ENCODE data around the gene SSMEM1. TPM values are rescaled to one million over a fixed set of nuclear protein-coding genes. Genes with fewer than 3 reads are reported as not detected.

Gene SSMEM1
- total and polyA plus RNA-seq, 9 of the 15 experiments (the other 6 are each of a cell fraction or from before 2014, with no cell fraction given) = 0.10 to 0.28 (median 0.18) TPM; not detected in 4

DNA sequence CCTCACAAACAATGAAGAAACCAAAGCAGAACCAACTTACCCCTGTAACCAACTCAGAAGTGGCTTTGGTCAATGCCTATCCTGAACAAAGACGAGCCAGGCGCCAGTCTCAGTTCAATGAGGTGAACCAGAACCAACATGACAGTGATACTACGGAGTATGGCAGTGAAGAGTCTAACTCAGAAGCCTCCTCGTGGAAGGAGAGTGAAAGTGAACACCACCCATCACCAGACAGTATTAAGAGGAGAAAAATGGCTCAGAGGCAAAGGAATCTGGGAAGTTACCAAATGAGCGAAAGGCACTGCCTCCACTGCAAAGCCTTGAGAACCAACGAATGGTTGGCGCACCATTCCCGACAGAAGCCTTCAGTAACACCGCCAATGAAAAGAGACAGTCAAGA, 8.4 kb downstream of the SSMEM1 start:
- 69% methylated on average over 9 of the region's 9 CpGs for WGBS (ENCODE audit: insufficient coverage, low coverage, missing lambda C conversion rate)
- TF ChIP-seq PRPF4 (IDR thresholded peaks at IDR 0.05; ENCODE audit: insufficient read depth, low read depth, low read length, poor library complexity, severe bottlenecking) = no peak
- no peak for TF ChIP-seq HSF4 (CRISPR knock-in tag; IDR thresholded peaks at IDR 0.05; ENCODE audit: borderline replicate concordance)
- no peak for TF ChIP-seq TGIF2 (CRISPR knock-in tag; IDR thresholded peaks at IDR 0.05)
- no peak for TF ChIP-seq ILF3 (IDR thresholded peaks at IDR 0.05; ENCODE audit: borderline replicate concordance)
- TF ChIP-seq, protein P1, sequence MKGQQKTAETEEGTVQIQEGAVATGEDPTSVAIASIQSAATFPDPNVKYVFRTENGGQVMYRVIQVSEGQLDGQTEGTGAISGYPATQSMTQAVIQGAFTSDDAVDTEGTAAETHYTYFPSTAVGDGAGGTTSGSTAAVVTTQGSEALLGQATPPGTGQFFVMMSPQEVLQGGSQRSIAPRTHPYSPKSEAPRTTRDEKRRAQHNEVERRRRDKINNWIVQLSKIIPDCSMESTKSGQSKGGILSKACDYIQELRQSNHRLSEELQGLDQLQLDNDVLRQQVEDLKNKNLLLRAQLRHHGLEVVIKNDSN (CRISPR knock-in tag; IDR thresholded peaks at IDR 0.05) = 0 out of 2 replicates have a peak, but pooled peaks have one; percentile 19
- TF ChIP-seq CHCHD3 (CRISPR knock-in tag; IDR thresholded peaks at IDR 0.05) = no peak
- TF ChIP-seq PRMT5 (CRISPR knock-in tag; IDR thresholded peaks at IDR 0.05) = no peak
- no peak for TF ChIP-seq SIN3B (IDR thresholded peaks at IDR 0.05; ENCODE audit: low read depth)
- TF ChIP-seq SNRNP70 (optimal IDR thresholded peaks at IDR 0.05; ENCODE audit: low read depth, low read length) = no peak
- TF ChIP-seq ILK (tag; IDR thresholded peaks at IDR 0.05; ENCODE audit: borderline replicate concordance, low read depth) = no peak
- TF ChIP-seq, protein P2, sequence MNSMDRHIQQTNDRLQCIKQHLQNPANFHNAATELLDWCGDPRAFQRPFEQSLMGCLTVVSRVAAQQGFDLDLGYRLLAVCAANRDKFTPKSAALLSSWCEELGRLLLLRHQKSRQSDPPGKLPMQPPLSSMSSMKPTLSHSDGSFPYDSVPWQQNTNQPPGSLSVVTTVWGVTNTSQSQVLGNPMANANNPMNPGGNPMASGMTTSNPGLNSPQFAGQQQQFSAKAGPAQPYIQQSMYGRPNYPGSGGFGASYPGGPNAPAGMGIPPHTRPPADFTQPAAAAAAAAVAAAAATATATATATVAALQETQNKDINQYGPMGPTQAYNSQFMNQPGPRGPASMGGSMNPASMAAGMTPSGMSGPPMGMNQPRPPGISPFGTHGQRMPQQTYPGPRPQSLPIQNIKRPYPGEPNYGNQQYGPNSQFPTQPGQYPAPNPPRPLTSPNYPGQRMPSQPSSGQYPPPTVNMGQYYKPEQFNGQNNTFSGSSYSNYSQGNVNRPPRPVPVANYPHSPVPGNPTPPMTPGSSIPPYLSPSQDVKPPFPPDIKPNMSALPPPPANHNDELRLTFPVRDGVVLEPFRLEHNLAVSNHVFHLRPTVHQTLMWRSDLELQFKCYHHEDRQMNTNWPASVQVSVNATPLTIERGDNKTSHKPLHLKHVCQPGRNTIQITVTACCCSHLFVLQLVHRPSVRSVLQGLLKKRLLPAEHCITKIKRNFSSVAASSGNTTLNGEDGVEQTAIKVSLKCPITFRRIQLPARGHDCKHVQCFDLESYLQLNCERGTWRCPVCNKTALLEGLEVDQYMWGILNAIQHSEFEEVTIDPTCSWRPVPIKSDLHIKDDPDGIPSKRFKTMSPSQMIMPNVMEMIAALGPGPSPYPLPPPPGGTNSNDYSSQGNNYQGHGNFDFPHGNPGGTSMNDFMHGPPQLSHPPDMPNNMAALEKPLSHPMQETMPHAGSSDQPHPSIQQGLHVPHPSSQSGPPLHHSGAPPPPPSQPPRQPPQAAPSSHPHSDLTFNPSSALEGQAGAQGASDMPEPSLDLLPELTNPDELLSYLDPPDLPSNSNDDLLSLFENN (IDR thresholded peaks at IDR 0.05; ENCODE audit: low read depth in 2 of 2, low read length in 2 of 2) = no peak
- TF ChIP-seq ZNF24 (IDR thresholded peaks at IDR 0.05) = no peak
- peak in 1 of 2 experiments; percentile 31; a peak in 2 of 4 replicates for TF ChIP-seq RAD21 (CRISPR knock-in tag; conservative IDR thresholded peaks at IDR 0.05 in 1 of 2, IDR thresholded peaks at IDR 0.05 in 1 of 2)
- TF ChIP-seq SMC3 (conservative IDR thresholded peaks at IDR 0.05; ENCODE audit: insufficient read depth, low read depth, low read length) = 0 out of 2 replicates have a peak, but pooled peaks have one; percentile 5
- TF ChIP-seq ZNF76 (CRISPR knock-in tag; IDR thresholded peaks at IDR 0.05; ENCODE audit: borderline replicate concordance) = no peak
- TF ChIP-seq SLC30A9 (CRISPR knock-in tag; IDR thresholded peaks at IDR 0.05) = no peak
- TF ChIP-seq ZNF384 (IDR thresholded peaks at IDR 0.05; ENCODE audit: low read depth, low read length) = no peak
- TF ChIP-seq POLR2H (tag; IDR thresholded peaks at IDR 0.05; ENCODE audit: low read depth) = no peak
- no peak; the same call in 1 of the 2 replicates for TF ChIP-seq PHF8 (IDR thresholded peaks at IDR 0.05; ENCODE audit: borderline replicate concordance, low read length)
- TF ChIP-seq ZBTB7A (IDR thresholded peaks at IDR 0.05; ENCODE audit: borderline replicate concordance, control insufficient read depth, low read depth, low read length) = no peak

More for the DNA sequence above, 8.4 kb downstream of the SSMEM1 start:
- ChIA-PET CTCF (ENCODE audit: low intra/inter-chr PET ratio) (no interaction called here), POLR2A (interaction anchor here (0.9 to 1.1 kb wide), 2 partner anchors 9 to 29 kb away, joined by 3 to 6 read pairs; no protein-coding TSS in a partner anchor)
- Histone ChIP-seq H3K36me3 (ENCODE audit: control insufficient read depth, insufficient read depth, low read length) (no peaks in the 10 kb centered on the region), H3K9me1 (ENCODE audit: control insufficient read depth, insufficient read depth, low read length) (no peaks in the 10 kb centered on the region), H3K79me2 (ENCODE audit: control insufficient read depth, insufficient read depth, low read length) (no peaks in the 10 kb centered on the region), H3K9ac (ENCODE audit: insufficient read depth in 1 of 2, low read depth in 2 of 2, low read length in 2 of 2) (no peak overlapping the region), H3K27ac (ENCODE audit: extremely low read depth, low read depth, low read length) (no peak overlapping the region), H2AFZ (ENCODE audit: low read depth, low read length) (peak overlapping the region; percentile 64), H3K4me3 (no peak overlapping the region), H3K9me3 (replicated peaks; ENCODE audit: control insufficient read depth, insufficient read depth, low read depth, low read length) (no peaks in the 10 kb centered on the region), H4K20me1 (replicated peaks; ENCODE audit: control insufficient read depth, insufficient read depth, low read length) (no peaks in the 10 kb centered on the region), H3K4me1 (replicated peaks in 1 of 2; ENCODE audit: control insufficient read depth in 2 of 2, insufficient read depth in 2 of 2, low read length in 2 of 2) (peaks cover 7 to 13% of the 10 kb centered on the region in 2 experiments; a peak in 4 of 5 replicates), H3K4me2 (ENCODE audit: insufficient read depth, low read length) (no peak overlapping the region), H3K27me3 (ENCODE audit: control insufficient read depth in 2 of 2, insufficient read depth in 2 of 2, low read length in 2 of 2) (no peaks in the 10 kb centered on the region)
- in situ Hi-C loops (cut with MboI) (no loop called here), intact Hi-C loops (cut with micrococcal nuclease) (no loop called here)
- no TSS peak for BruUV-seq (replicated peaks)
- ATAC-seq (peak; percentile 74), FAIRE-seq (no peak), DNase-seq (ENCODE audit: extremely low read depth in 1 of 4, low spot score in 3 of 4) (peak in 2 of 4 experiments; percentile 34 to 36)
